Endothelial cell of umbilical vein (primary cell): ENCODE measurements around the gene MOB3C. TPM values are rescaled to one million over a fixed set of nuclear protein-coding genes. Genes with fewer than 3 reads are reported as not detected.

Experiments
- BruUV-seq: library from RNA; stranded (reverse); fragments of 400-500 nt; replicated peaks from 2 replicates; lab custom pipeline; 2021; lab: Mats Ljungman, UMichigan
- CTCF ChIA-PET: fragments of 300-600, 350-600 bp; sonication (Branson Sonifier 250); formaldehyde crosslinking; loops from one replicate; lab custom pipeline; 2021; ENCODE audit warnings: antibody characterized with exemption, inconsistent platforms; lab: Charles Lee
- POLR2A ChIA-PET: fragments of 300-600, 350-600 bp; sonication (Branson Sonifier 250); formaldehyde crosslinking; loops from one replicate; lab custom pipeline; 2021; ENCODE audit warnings: antibody characterized with exemption, inconsistent platforms; lab: Charles Lee
- DNase-seq: peaks from one replicate; pipeline ENCODE4 v3.0.0-alpha.2; 2011; ENCODE audit warnings: low read depth, low spot score
- FAIRE-seq: peaks from 2 replicates; lab custom pipeline; 2011; peaks lifted over from hg19 to GRCh38; lab: Jason Lieb, UNC
- H2AFZ ChIP-seq: 2 replicates; pipeline ENCODE4 v1.6.0; 2012; ENCODE audit warnings: low read depth, low read length, control low read depth, inconsistent platforms
- H3K27ac ChIP-seq: 2 replicates; pipeline ENCODE4 v1.5.1; 2011; ENCODE audit warnings: low read depth, mild to moderate bottlenecking, control low read depth, low read length, moderate library complexity; ENCODE audit not compliant: insufficient read depth
- H3K27me3 ChIP-seq, 2 experiments: 2 replicates each; pipeline versions ENCODE4 v1.6.0 to v1.6.1; 2011; ENCODE audit warnings: low read length in 2 of 2, mixed read lengths in 1 of 2; ENCODE audit not compliant: control insufficient read depth in 2 of 2, insufficient read depth in 2 of 2
- H3K36me3 ChIP-seq, 2 experiments: 2 replicates in 1 of 2; 3 replicates in 1 of 2; pipeline ENCODE4 v1.5.1; 2011; ENCODE audit warnings: low read length in 2 of 2, mild to moderate bottlenecking in 1 of 2, moderate library complexity in 1 of 2; ENCODE audit not compliant: control insufficient read depth in 2 of 2, insufficient read depth in 2 of 2; ENCODE audit errors: extremely low read depth in 1 of 2
- H3K4me1 ChIP-seq: 3 replicates; pipeline ENCODE4 v1.5.1; 2011; ENCODE audit warnings: mild to moderate bottlenecking, low read length; ENCODE audit not compliant: control insufficient read depth, insufficient read depth; ENCODE audit errors: extremely low read depth
- H3K4me2 ChIP-seq: 2 replicates; pipeline ENCODE4 v1.6.1; 2011; ENCODE audit warnings: low read length, control low read depth, mixed read lengths; ENCODE audit not compliant: insufficient read depth
- H3K4me3 ChIP-seq, 3 experiments: fragments of 200-600 bp in 1 of 3; sonication (generic), shearing (Covaris generic) in 1 of 3; replicated peaks in 1 of 3; 2 replicates each; pipeline ENCODE4 v1.5.1; 2011 to 2016; ENCODE audit warnings: control low read depth in 3 of 3, low read length in 3 of 3, mild to moderate bottlenecking in 2 of 3, inconsistent platforms in 1 of 3, low read depth in 1 of 3, moderate library complexity in 1 of 3; ENCODE audit not compliant: insufficient read depth in 1 of 3
- H3K79me2 ChIP-seq: 2 replicates; pipeline ENCODE4 v1.6.0; 2012; ENCODE audit warnings: low read length, inconsistent platforms; ENCODE audit not compliant: control insufficient read depth, insufficient read depth
- H3K9ac ChIP-seq: replicated peaks from 2 replicates; pipeline ENCODE3; 2011; ENCODE audit warnings: low read length, control low read depth; ENCODE audit not compliant: insufficient read depth; ENCODE audit errors: extremely low read depth
- H3K9me1 ChIP-seq: replicated peaks from 3 replicates; pipeline ENCODE4 v1.6.0; 2011; ENCODE audit warnings: mild to moderate bottlenecking, low read length; ENCODE audit not compliant: control insufficient read depth, insufficient read depth; ENCODE audit errors: extremely low read depth
- H3K9me3 ChIP-seq: replicated peaks from 2 replicates; pipeline ENCODE4 v1.5.1; 2012; ENCODE audit warnings: low read length, inconsistent platforms; ENCODE audit not compliant: control insufficient read depth, insufficient read depth
- H4K20me1 ChIP-seq: replicated peaks from 2 replicates; pipeline ENCODE3; 2011; ENCODE audit warnings: mild to moderate bottlenecking, low read length; ENCODE audit not compliant: control insufficient read depth, insufficient read depth; ENCODE audit errors: extremely low read depth
- CTCF ChIP-seq, 2 donors: IDR thresholded peaks; 1 replicate in 1 of 2; 2 replicates in 1 of 2; pipeline ENCODE4 v1.5.1; 2011; ENCODE audit warnings: low read length in 2 of 2, mild to moderate bottlenecking in 2 of 2, moderate library complexity in 2 of 2, control low read depth in 1 of 2, inconsistent platforms in 1 of 2, low read depth in 1 of 2; ENCODE audit not compliant: insufficient read depth in 1 of 2; ENCODE audit errors: extremely low read depth in 1 of 2
- EZH2 ChIP-seq: IDR thresholded peaks from 2 replicates; pipeline ENCODE4 v1.6.1; 2012; ENCODE audit warnings: borderline replicate concordance, low read depth, mild to moderate bottlenecking, moderate library complexity, low read length, inconsistent platforms; ENCODE audit not compliant: severe bottlenecking
- GATA2 ChIP-seq: IDR thresholded peaks from 2 replicates; pipeline ENCODE4 v1.7.0; 2011; ENCODE audit warnings: low read depth, mild to moderate bottlenecking, moderate library complexity, mixed read lengths, low read length; ENCODE audit not compliant: insufficient read length, insufficient read depth
- JUN ChIP-seq: IDR thresholded peaks from 2 replicates; pipeline ENCODE4 v1.6.1; 2011; ENCODE audit warnings: borderline replicate concordance, low read depth; ENCODE audit not compliant: insufficient read length, insufficient read depth
- MAX ChIP-seq: IDR thresholded peaks from 2 replicates; pipeline ENCODE4 v1.6.1; 2011; ENCODE audit not compliant: insufficient read depth, insufficient read length
- MYC ChIP-seq: IDR thresholded peaks from one replicate; pipeline ENCODE4 v1.6.1; 2011; ENCODE audit warnings: mild to moderate bottlenecking, low read depth, low read length
- POLR2A ChIP-seq: IDR thresholded peaks from 2 replicates; pipeline ENCODE4 v1.6.1; 2012; ENCODE audit warnings: low read depth, mild to moderate bottlenecking, control low read depth, low read length
- POLR2AphosphoS5 ChIP-seq: IDR thresholded peaks from 2 replicates; pipeline ENCODE4 v1.6.1; 2012; ENCODE audit warnings: low read depth, mild to moderate bottlenecking, control low read depth, low read length, moderate library complexity; ENCODE audit not compliant: insufficient read depth
- dilution Hi-C: fragments of 300-500 bp; cut with MboI; formaldehyde crosslinking; loops from one replicate; pipeline ENCODE4 v1.15.0; 2019; ENCODE audit warnings: low sequenced_read_pairs; ENCODE audit not compliant: extremely low pct_ligation_motif_present
- intact Hi-C: fragments of 100-400 bp; cut with micrococcal nuclease; formaldehyde crosslinking; loops from one replicate; pipeline ENCODE4 v1.10.0; 2022
- polyA plus RNA-seq, 4 experiments: library from polyadenylated mRNA; depleted of rRNA in 3 of 4; stranded (reverse) in 3 of 4; unstranded in 1 of 4; fragments of >200 nt; gene quantifications; 2 replicates each; pipeline versions ENCODE4 v1.2.1 to v1.2.3, GENCODE V29; 2011 to 2012; ENCODE audit warnings: missing spikeins in 1 of 4
- total RNA-seq: library from RNA; stranded (reverse); gene quantifications from 2 replicates; pipeline ENCODE4 v1.2.3, GENCODE V29; 2021

MOB3C gene
- total and polyA plus RNA-seq, 2 donors (not counting 3 experiments of a cell fraction or from before 2014, with no cell fraction given), result 6.1 to 8.4 TPM

- BruUV-seq, result no TSS peak
- CTCF ChIA-PET, result interaction anchor here (2.0 kb wide), 1 partner anchor 18 kb away, joined by 6 read pairs; the partner anchor contains the start of gene MOB3C
- no peak overlapping the region for H3K27ac ChIP-seq
- no peak for DNase-seq
- H3K9me3 ChIP-seq, result no peaks in the 10 kb centered on the region
- no peaks in the 10 kb centered on the region for H3K9me1 ChIP-seq
- no peaks in the 10 kb centered on the region for H3K79me2 ChIP-seq
- peaks cover 9% of the 10 kb centered on the region for H3K4me1 ChIP-seq
- no peaks in the 10 kb centered on the region for H3K36me3 ChIP-seq
- no peaks in the 10 kb centered on the region for H4K20me1 ChIP-seq
- intact Hi-C loops (no loop called here), dilution Hi-C loops (no loop called here)
- H2AFZ ChIP-seq, result no peak overlapping the region
- POLR2A ChIA-PET, result no interaction called here
- H3K9ac ChIP-seq, result no peak overlapping the region
- H3K27me3 ChIP-seq, result no peaks in the 10 kb centered on the region
- no peak overlapping the region for H3K4me3 ChIP-seq
- FAIRE-seq, result no peak
- TF ChIP-seq POLR2A (no peak), POLR2AphosphoS5 (no peak), GATA2 (no peak), JUN (no peak), MYC (no peak), MAX (no peak), EZH2 (no peak), CTCF (IDR thresholded peaks at IDR 0.05; ENCODE audit: extremely low read depth in 1 of 2, insufficient read depth in 1 of 2, low read depth in 1 of 2, low read length in 2 of 2) (no peak)
- H3K4me2 ChIP-seq, result no peak overlapping the region
Measured at GRCh38 chr1:46599059-46599970, 17.3 kb downstream of the MOB3C start.
